Coronary artery (tissue), 2 donors: ENCODE measurements around the gene SPAG16.

Experiments used
- DNase-seq: peaks from one replicate; pipeline ENCODE4 v3.0.0-alpha.2; 2017; ENCODE audit warnings: low spot score
- H3K27ac ChIP-seq, 2 donors: fragments of 200-600 bp; sonication (generic); one replicate each; pipeline ENCODE4 v1.5.1; 2016 to 2019
- H3K4me3 ChIP-seq: fragments of 200-600 bp; sonication (generic); 2 replicates; pipeline ENCODE4 v1.5.1; 2016; ENCODE audit warnings: mild to moderate bottlenecking, moderate library complexity
- TF ChIP-seq, protein P1 (sequence below): fragments of 200-600 bp; sonication (generic); IDR thresholded peaks from one replicate; pipeline ENCODE4 v1.5.1; 2019; ENCODE audit warnings: antibody characterized with exemption

The SPAG16 gene

DNA sequence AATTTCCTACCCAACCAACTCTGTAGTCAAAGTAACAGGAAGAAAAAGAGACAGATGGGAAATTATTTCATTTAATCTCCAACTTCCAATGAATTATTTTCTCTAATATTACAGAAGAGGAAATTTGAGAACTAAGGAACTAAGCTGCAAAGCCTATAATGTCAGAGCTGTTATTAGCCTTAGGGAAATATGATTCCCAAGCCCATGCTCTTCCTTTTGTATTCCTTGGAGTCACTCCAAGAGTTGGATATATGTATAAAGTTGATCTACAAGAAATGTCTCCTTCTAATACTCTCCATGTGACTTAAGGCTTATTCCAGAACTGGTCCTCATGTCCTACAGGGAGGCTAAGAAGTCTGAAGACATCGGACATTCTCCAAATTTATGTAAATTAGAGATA is 1095.0 kb downstream of the SPAG16 start:
- DNase-seq = no peak
- TF ChIP-seq, protein P1, sequence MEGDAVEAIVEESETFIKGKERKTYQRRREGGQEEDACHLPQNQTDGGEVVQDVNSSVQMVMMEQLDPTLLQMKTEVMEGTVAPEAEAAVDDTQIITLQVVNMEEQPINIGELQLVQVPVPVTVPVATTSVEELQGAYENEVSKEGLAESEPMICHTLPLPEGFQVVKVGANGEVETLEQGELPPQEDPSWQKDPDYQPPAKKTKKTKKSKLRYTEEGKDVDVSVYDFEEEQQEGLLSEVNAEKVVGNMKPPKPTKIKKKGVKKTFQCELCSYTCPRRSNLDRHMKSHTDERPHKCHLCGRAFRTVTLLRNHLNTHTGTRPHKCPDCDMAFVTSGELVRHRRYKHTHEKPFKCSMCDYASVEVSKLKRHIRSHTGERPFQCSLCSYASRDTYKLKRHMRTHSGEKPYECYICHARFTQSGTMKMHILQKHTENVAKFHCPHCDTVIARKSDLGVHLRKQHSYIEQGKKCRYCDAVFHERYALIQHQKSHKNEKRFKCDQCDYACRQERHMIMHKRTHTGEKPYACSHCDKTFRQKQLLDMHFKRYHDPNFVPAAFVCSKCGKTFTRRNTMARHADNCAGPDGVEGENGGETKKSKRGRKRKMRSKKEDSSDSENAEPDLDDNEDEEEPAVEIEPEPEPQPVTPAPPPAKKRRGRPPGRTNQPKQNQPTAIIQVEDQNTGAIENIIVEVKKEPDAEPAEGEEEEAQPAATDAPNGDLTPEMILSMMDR = no peak
- no peak overlapping the region for H3K27ac ChIP-seq
- H3K4me3 ChIP-seq = no peak overlapping the region

DNA sequence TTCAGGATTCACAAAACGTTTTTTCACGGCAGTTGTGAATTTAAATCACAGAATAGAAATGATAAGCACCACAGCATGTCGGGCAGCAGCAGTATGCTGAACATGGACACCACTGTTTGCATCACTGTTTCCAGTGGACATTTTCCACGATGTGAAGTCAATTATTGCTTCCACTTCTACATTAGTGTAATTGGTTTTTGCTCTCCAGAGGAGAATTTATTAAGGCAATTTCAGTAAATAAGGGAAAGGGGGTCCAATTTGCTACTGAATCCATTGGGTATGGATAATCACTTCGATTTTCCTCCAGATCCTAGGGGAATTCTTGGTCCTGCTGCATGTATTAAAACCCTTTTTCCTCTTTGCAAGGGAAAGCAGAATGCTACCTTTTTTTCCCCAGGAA is 1096.4 kb downstream of the SPAG16 start:
- no peak overlapping the region for H3K27ac ChIP-seq
- no peak for DNase-seq
- no peak overlapping the region for H3K4me3 ChIP-seq
- TF ChIP-seq, protein P1 = no peak

DNA sequence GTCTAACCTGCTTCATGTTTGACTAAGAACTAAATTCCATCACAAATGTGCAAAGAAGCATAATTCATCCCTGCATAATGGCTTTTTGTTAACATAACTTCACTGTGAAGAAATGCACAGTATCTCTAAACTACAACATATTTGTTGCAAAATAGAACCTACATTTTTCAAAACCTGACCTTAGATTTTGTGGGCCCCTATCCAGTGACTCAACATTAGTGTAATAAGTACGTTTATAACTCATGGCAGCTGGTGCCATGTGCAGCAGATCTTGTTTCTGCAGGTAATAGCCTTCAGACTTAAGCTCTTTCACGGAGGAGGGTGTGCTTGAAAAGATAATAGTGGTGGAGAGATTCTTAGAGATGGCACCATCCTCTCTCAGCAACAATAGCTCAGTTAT is 1098.0 kb downstream of the SPAG16 start:
- TF ChIP-seq, protein P1 = no peak
- H3K4me3 ChIP-seq = no peak overlapping the region
- H3K27ac ChIP-seq = no peak overlapping the region
- DNase-seq = no peak

DNA sequence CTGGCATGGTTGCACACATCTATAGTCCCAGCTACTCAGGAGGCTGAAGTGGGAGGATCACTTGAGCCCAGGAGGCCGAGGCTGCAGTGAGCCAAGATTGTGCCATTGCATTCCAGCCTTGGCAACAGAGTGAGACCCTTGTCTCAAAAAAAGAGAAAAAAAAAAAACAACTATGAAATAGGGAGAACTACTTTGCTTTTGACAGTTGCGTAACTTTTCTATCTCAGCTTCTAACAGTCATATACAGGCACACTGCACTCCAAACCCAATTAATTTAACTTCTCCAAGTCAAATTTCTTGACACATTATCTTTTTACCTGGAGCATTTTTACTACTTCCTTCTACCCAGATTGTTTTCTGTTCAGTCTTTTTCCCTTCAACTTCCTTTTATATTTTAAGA is 1102.5 kb downstream of the SPAG16 start:
- TF ChIP-seq, protein P1 = no peak

DNA sequence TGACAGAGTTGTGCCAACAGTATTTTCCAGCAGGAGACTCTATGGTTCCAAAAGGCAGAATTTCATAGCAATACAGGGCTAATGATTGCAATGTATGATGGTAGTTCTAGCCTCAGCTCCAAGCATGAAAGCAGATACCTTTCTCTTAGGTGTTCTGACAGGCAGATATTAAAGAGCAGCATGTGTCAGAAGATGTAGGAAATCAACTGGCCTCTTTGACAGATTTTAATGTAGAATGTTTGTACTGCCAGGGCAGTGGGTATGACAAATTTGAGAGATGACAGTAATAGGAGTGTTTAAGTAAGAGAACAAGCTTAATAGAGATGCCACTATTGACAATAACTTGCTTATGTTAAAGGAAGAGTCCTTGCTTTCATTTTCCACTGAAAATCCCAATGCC is 1105.1 kb downstream of the SPAG16 start:
- Histone ChIP-seq H3K27ac (no peak overlapping the region), H3K4me3 (no peak overlapping the region)
- no peak for DNase-seq
- TF ChIP-seq, protein P1 = no peak

More for the DNA sequence above, 1102.5 kb downstream of the SPAG16 start:
- DNase-seq = no peak
- H3K27ac ChIP-seq = no peak overlapping the region
- H3K4me3 ChIP-seq = no peak overlapping the region

DNA sequence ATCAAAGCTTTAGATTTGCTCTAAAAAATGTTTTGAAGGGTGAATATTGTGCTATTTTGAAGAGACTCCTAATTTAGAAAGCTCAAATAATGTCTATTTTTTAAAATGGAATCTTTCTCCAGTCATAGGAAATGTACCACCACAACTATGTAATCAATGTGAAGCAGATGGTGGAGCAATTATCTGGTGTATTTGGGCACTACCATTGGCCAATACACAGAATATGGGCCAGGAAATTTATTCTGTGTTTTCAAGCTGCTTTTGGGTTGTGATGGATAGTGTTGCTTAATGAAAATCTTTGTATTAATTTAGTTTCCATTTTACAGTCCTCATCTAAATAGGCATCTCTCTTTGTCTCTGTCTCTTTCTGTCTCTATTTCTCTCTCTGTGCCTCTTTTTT is 1109.5 kb downstream of the SPAG16 start:
- H3K27ac ChIP-seq = no peak overlapping the region

DNA sequence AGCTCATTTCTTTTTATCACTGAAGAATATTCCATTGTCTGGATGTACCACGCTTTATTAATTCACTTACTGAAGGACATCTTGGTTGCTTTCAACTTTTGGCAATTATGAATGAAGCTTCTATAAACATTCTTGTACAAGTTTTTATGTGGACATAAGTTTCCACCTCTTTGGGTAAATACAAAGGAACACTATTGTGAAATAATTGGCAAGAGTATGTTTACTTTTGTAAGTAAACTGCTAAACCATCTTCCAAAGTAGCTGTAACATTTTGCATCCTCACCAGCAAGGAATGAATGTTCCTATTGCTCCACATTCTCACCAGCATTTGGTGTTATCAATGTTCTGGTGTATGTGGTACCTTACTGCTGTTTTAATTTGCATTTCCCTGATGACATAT is 1110.8 kb downstream of the SPAG16 start:
- no peak for DNase-seq

More for the DNA sequence above, 1109.5 kb downstream of the SPAG16 start:
- no peak overlapping the region for H3K4me3 ChIP-seq
- no peak for DNase-seq
- TF ChIP-seq, protein P1 = no peak

More for the DNA sequence above, 1110.8 kb downstream of the SPAG16 start:
- Histone ChIP-seq H3K4me3 (no peak overlapping the region), H3K27ac (no peak overlapping the region)
- TF ChIP-seq, protein P1 = no peak
